Pons (tissue), 1 donor: Measurements from ENCODE around the gene OR4K1.
"Not testable (repeated sequence)": the region's sequence is repeated elsewhere in the genome, so short reads cannot be mapped to it uniquely, and the experiment has no call there.

Experiments
- DNase-seq: peaks from one replicate; pipeline ENCODE4 v3.0.0-alpha.2; 2016; ENCODE audit warnings: low spot score

OR4K1 gene

GRCh38 chr14:19930617-19931016 is at the start of gene OR4K1:
TSS of gene OR4K1 (plus strand) at chr14:19930917. CDS start at chr14:19935667, 4,750 bp downstream.
- no peak for DNase-seq

- DNase-seq: no peak
Measured at GRCh38 chr14:19895282-19895681, 35.4 kb upstream of the OR4K1 start.

DNA sequence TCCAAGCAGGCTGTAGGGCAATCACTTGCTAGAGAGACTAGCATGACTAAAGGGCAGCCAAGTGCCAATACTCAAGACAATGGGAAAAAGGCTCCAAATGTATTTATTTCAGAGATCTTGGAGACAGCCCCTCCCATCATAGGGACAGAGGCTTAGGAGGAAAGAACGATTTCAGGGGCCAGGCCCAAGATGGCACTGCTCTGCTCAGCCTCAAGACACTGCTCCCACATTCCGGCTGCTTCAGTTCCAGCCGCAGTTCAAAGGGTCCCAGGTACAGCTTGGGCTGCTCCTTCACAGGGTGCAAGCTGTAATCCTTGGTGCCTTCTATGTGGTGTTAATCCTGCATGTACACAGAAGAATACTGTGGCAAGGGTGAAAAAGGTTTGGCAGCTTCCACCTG is 29.7 kb upstream of the OR4K1 start:
- no peak for DNase-seq

- DNase-seq: no peak
Measured at GRCh38 chr14:19902409-19902808, 28.3 kb upstream of the OR4K1 start.

DNA sequence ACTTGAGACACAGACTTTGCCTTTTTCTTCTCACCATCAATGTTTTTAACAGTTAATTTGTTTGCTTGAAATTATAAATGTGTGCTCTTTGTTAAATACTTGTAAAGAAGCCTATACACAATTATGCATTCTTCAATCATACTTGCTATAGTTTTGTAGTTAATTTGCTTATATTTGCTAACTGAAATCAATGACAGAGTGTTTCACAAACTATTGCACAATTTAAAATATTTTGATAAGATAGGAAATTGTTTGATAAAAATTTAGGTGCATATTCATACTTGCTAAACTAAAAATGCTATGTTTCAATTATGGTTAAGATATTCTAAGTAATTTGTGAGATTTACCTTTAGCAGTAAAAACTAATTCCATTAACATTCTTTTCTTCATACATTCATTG is 24.1 kb upstream of the OR4K1 start:
- no peak for DNase-seq

DNA sequence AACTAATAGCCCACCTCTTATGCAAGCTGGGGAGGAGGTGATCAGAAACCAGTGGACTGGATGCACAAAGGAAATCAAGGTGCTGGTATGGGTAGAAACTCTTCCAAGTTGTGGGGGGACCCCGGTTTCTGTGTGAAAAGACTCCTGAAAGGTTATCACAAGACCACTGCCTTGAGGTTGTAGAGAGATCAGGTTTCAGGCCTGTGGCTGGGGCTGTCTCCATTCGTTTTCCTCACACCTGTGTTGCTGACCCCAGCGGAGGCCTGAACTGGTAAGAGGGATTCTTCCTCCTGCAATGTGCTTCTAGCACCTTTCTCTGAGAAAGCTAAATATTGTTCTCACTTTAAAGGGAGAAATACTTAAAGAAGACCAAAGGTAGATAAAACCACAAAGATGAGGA is 19.6 kb upstream of the OR4K1 start:
- no peak for DNase-seq

DNA sequence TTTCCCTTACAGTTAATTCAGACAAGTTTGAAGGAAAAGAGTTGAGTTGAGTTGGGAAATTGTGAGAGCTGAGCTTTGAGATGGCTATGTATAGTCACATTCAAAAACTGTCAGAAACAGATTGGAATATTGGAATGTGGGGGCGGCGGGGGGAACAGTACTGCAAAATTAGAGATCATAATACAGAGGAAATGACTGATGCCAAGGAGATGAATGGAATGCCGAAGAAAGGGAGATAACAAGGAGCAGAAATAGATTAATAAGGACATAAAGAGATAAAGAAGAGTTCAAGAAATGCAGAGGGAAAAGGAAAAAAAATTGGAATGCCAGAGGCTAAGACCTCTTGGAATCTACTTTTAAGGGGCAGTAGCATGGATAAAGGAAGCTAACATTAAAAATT is 13.5 kb upstream of the OR4K1 start:
- no peak for DNase-seq

- DNase-seq: no peak
Measured at GRCh38 chr14:19917955-19918518, 12.7 kb upstream of the OR4K1 start.

- DNase-seq: no peak
Measured at GRCh38 chr14:19918553-19919264, 12.0 kb upstream of the OR4K1 start.

- DNase-seq: no peak
Measured at GRCh38 chr14:19920021-19920657, 10.6 kb upstream of the OR4K1 start, which contains the start of gene OR4K5. TSS of gene OR4K5 (plus strand) at chr14:19920607. CDS start at chr14:19920607, 0 bp downstream.

DNA sequence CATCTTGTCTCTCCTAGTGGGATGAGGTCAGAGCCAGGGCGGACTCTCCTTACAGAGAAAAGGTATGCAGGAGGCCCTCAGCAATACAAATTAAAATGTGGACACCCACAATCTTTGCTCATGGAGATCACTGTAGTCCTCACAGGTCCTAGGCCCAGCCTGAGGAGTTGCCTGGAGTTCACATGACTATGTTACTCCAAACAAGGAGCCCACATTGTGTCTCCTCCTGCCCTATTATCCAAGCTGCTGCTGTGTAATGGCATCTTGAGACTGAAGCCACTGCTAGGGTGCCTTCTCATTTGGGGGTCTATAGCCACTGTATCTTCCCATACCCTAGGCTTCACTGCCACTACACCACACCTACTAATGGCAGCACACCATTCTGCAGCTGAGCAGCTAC is 11.0 kb downstream of the OR4K1 start:
- no peak for DNase-seq

GRCh38 chr14:19947413-19948090 is 16.8 kb downstream of the OR4K1 start:
- DNase-seq: no peak

DNA sequence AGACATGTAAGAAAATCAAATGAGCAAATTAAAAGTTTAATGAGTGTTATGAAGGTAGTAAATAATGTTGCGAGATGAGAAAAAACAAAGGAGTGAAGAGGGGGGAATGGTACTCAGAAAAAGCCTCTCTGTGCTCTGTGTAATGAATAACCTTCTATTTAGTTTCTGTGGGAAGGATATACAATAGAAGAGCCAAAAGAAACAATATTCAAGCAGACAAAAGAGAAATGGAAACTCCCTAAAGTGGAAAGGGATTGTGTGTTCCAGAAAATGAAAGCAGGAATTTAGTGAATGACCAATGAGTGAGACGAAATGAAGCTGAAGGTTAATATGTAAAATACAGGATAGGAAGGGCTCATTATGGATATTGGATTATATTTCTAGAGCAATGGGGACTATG is 18.5 kb downstream of the OR4K1 start:
- DNase-seq: no peak

DNA sequence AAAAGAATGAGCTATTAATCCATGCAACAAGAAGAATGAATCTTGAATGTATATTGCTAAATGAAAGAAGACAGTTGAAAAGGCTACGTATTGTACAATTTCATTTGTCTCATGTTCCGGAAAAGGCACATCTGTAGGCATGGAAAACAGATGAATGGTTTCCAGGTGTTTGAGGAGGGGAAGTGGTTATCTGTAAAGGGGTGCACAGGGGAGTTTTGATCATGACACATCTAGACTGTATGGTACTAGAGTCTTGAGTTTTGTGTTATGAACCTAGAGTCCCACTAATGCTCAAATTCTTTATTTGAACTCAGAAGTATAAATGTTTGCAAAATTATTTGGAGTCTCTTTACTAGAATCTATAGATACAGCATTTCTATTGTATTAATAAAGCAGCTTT is 39.0 kb downstream of the OR4K1 start:
- DNase-seq: not testable (repeated sequence)

DNA sequence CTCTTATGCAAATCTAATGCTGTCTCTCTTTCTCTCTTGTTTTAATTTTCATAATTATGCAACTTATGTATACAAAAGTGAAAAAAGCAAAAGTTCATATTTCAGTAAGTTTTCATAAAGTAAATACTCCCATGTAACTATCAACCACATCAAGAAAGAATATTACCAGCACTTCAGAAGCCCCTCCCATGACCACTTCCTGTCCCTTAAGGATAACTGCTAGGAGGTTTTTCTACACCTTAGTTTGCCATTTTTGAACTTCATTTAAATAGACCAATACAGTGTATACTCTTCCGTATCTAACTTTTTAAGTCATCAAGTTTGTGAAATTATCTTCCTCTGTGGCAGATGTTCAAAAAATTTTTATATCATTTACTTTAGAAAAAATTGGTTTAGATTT is 44.1 kb downstream of the OR4K1 start:
- DNase-seq: no peak

- DNase-seq: no peak
Measured at GRCh38 chr14:19975291-19975690, 44.6 kb downstream of the OR4K1 start, which contains the start of gene OR4K15. TSS of gene OR4K15 (plus strand) at chr14:19975591. CDS start at chr14:19975591, 0 bp downstream.
